Naive B cell (primary cell): ENCODE measurements around the gene STRIP2. TPM values are rescaled to one million over a fixed set of nuclear protein-coding genes. Genes with fewer than 3 reads are reported as not detected.

Experiments
- polyA plus RNA-seq, 6 donors: library from polyadenylated mRNA; unstranded; fragments of 300-500 nt; fragmentation: Illumina TruSeq; gene quantifications; one replicate each; pipeline ENCODE4 v1.2.3, GENCODE V29; 2021; ENCODE audit warnings: low read depth in 6 of 6

The STRIP2 gene
- polyA plus RNA-seq, 6 donors from 2014 or later = not detected

Other genes starting within 250 kb of the STRIP2 start
- gene SMO, start 245.8 kb upstream of the STRIP2 start, polyA plus RNA-seq = under 1 TPM in 1 of 6 donors, not detected in 5; 0.14 TPM
- gene AHCYL2, start 209.4 kb upstream of the STRIP2 start, polyA plus RNA-seq = 1 to 10 TPM; 3.6 to 9.9 (median 5.3) TPM
- gene SMKR1, start 68.1 kb downstream of the STRIP2 start, polyA plus RNA-seq = 1 to 10 TPM in 4 of 6 donors, under 1 TPM in 1, not detected in 1; 0.64 to 1.3 (median 1.2) TPM
- gene NRF1, start 177.3 kb downstream of the STRIP2 start, polyA plus RNA-seq = 10 to 100 TPM in 5 of 6 donors, 1 to 10 TPM in 1; 9.6 to 32.4 (median 28.9) TPM